GM10248 (cell line): ENCODE data around the gene CNR2.
A peak's percentile ranks its signal among the peaks of the same experiment; 100 is the strongest.

ENCODE experiments used
- CTCF ChIA-PET: fragments of 300-600 bp; sonication (Branson Sonifier 250); formaldehyde crosslinking; extraction: SDS; loops from one replicate; lab custom pipeline; 2021; ENCODE audit warnings: antibody characterized with exemption; lab: Yijun Ruan, JAX
- POLR2A ChIA-PET: fragments of 350-650 bp; sonication (Branson Sonifier 250); formaldehyde crosslinking; extraction: SDS; loops from one replicate; lab custom pipeline; 2020; ENCODE audit warnings: antibody characterized with exemption; lab: Yijun Ruan, JAX
- DNase-seq: peaks from one replicate; pipeline ENCODE4 v3.0.0; 2012; ENCODE audit errors: extremely low spot score
- CTCF ChIP-seq: IDR thresholded peaks from 2 replicates; pipeline ENCODE4 v1.5.1; 2012; ENCODE audit warnings: mild to moderate bottlenecking, low read depth; ENCODE audit errors: extremely low read depth, missing control alignments, control extremely low read depth

CNR2 gene

DNA sequence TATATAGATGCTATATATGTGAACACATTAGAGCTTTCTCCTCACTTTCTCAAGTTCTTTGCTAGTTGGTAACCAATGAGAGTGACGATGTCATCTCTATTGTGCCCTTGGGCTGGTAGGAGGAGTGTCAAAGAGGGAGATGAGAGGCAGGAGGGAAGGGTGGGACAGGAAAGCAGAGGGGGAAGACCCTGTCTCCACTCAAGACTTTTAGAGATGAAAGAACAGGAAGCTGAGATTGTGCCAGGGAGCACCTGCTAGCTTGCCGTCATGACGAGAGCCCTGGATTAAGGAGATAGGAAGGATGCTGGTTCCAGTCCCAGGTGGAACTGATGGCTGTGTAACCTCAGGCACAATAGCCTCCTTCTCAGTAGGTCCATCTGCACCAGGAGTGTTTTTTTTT lies 16.7 kb downstream of the CNR2 start:
- CTCF ChIA-PET: interaction anchor here (0.6 to 2.7 kb wide), 11 partner anchors 8 to 125 kb away, joined by 3 to 14 read pairs (median 4); partner anchors contain the start of gene CNR2
- no peak for TF ChIP-seq CTCF
- DNase-seq: no peak
- POLR2A ChIA-PET: interaction anchor here (1.1 kb wide), 1 partner anchor 21 kb away, joined by 3 read pairs; no protein-coding TSS in a partner anchor

GRCh38 chr1:23895993-23896392 lies 17.2 kb downstream of the CNR2 start:
- no peak for TF ChIP-seq CTCF
- no peak for DNase-seq
- CTCF ChIA-PET: interaction anchor here (0.6 to 2.7 kb wide), 9 partner anchors 8 to 86 kb away, joined by 3 to 14 read pairs (median 5); partner anchors contain the start of gene CNR2
- POLR2A ChIA-PET: interaction anchor here (1.1 kb wide), 1 partner anchor 21 kb away, joined by 3 read pairs; no protein-coding TSS in a partner anchor

GRCh38 chr1:23895082-23895481 lies 18.1 kb downstream of the CNR2 start:
- POLR2A ChIA-PET: no interaction called here
- CTCF ChIA-PET: interaction anchor here (0.8 to 1.6 kb wide), 2 partner anchors 15 to 16 kb away, joined by 4 to 6 read pairs; no protein-coding TSS in a partner anchor
- no peak for TF ChIP-seq CTCF
- no peak for DNase-seq

DNA sequence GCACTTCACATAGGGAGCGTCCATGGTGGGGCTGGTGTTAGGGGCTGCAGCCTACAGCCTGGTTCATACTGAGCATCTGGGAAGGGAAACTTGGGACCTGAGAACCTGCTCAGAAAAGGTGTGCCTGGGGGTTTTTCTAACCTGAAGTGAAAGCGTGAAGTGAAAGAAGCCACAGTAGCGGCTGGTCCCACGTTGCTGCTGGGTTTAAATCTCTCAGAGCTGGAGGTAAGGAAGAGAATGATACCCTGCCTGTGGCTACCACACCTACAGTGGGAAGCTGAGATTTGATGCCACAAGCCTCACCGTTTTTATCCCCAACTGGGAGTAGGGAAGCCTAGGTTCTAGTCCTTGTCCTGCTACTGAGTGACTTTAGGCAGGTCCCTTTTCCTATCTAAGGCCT lies 24.1 kb downstream of the CNR2 start:
- ChIA-PET POLR2A (interaction anchor here (0.6 to 0.8 kb wide), 2 partner anchors 21 to 24 kb away, joined by 3 read pairs; partner anchors contain the start of gene CNR2), CTCF (interaction anchor here (1.4 to 5.9 kb wide), 5 partner anchors 9 to 117 kb away, joined by 4 to 27 read pairs (median 6); no protein-coding TSS in a partner anchor)
- no peak for TF ChIP-seq CTCF
- peak; percentile 63 for DNase-seq

- TF ChIP-seq CTCF: no peak
- no peak for DNase-seq
- ChIA-PET CTCF (interaction anchor here (5.9 kb wide), 1 partner anchor 75 kb away, joined by 27 read pairs; no protein-coding TSS in a partner anchor), POLR2A (interaction anchor here (0.7 kb wide), 1 partner anchor 25 kb away, joined by 6 read pairs; no protein-coding TSS in a partner anchor)
Measured at GRCh38 chr1:23885222-23885621, 27.9 kb downstream of the CNR2 start.

- POLR2A ChIA-PET: no interaction called here
- DNase-seq: no peak
- CTCF ChIA-PET: interaction anchor here (1.1 to 1.7 kb wide), 5 partner anchors 9 to 72 kb away, joined by 3 to 4 read pairs (median 3); partner anchors contain the start of gene FUCA1
- no peak for TF ChIP-seq CTCF
Measured at GRCh38 chr1:23882746-23883145, 30.4 kb downstream of the CNR2 start.
